ENCODE data around the gene AGAP1. TPM values are rescaled to one million over a fixed set of nuclear protein-coding genes. Genes with fewer than 3 reads are reported as not detected.
A peak's percentile ranks its signal among the peaks of the same experiment; 100 is the strongest.

The AGAP1 gene
- total RNA-seq, 1 donor from 2014 or later: 27.5 TPM

DNA sequence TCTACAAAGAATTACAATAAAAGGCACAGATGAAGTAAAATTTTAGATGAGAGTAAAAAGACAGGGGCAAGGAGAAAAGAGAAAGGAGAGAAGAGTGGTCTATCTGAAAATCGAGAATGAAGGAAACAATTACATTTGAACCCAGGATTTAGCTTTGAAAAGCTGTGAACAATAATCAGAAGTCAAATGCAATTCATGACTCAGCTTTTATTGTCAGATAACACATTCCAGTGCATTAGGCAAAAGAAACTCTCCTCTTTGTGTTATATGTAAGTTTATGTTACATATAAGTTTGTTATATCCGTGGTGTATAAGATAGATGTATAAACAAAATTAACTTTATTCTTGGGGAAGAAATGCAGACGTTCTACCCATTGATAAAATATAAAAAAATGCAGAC, 389.8 kb downstream of the AGAP1 start:
- DNase-seq: no peak

DNA sequence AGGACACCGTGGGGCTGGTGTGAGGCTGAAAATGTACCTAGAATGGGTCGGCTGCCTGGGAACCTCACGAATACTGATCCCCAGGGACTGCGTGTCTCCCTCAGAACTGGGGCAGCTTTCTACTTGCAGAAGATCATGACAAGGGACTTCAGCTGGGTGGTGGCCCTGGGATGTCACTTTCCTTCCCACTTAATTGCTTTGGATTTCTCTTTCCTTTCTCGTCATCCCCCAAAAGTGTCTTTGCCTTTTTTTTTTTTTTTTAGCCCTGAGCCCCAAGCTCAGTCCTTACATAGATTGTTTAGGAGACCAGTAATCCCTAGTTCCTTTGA, 395.4 kb downstream of the AGAP1 start:
- no peak for DNase-seq

DNA sequence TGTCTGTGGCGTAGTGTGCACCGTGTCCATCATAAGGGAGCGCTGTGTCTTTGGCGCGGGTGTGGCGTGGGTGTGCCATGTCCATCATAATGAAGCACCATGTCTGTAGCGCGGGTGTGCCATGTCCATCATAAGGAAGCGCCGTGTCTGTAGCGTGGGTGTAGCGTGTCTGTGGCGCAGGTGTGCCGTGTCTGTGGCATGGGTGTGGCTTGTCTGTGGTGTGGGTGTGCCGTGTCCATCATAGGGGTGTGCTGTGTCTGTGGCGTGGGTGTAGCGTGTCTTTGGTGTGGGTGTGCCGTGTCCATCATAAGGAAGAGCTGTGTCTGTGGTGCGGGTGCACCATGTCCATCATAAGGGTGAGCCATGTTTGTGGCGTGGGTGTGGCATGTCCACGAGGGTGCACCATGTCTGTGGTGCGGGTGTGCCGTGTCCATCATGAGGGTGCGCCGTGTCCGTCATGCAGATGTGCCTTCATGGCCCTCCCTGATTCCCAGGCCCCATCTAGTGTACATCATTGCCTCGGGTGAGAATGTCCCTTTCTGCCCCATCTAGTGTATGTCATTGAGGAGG, 399.4 kb downstream of the AGAP1 start:
- DNase-seq: no peak

DNA sequence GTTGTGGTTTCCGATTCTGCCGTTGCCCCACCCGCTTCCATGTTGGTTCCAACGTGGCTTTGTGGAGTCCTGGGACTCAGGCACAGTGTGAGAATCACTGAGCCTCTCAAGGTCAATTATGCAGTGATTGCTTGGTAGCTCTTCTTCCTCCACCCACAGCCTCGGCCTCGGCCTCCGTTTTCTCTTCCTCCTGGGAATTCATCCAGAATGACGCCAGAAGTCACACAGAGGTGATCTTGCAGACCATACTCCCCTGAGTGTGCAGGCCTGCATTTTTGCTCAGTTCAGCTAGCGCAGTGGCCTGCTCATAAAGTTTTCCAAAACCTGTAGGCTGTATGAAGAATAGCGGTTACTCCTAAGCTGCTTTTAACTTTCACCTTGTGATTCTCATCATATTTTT, 401.0 kb downstream of the AGAP1 start:
- DNase-seq: no peak

DNA sequence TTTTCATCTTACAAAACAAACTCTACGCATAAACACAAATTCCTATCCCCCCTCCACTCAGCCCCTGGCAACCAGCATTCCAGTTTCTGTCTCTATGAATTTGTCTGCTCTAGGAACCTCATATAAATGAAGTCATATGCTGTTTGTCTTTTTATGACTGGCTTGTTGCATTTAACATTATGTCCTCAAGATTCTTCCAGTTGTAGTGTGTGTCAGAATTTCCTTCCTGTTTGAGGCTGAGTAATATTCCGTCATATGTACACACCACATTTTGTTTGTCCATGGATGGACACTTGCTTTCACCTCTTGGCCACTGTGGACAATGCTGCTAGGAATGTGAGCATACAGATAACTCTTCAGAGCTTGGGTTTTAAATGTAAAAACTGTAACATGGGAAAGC, 402.2 kb downstream of the AGAP1 start:
- DNase-seq: no peak

DNA sequence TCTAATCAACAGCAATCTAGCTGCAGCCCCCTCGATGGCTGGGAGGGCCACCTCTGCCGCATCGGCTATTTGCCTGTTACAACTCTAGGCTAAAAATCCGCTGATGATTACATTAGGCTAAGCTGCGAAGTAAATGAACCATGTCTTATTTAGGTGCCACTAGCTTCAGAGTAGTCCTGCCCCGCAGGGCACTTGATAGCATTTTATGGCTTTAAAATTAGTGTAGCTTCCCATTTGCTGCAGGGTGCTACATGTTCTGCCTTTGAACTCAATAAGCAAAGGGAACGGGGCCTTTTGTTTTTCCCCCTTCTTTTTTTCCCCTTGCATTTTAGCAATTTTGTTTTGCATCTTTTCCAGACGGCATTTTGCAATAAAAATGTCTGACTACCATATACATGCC, 404.1 kb downstream of the AGAP1 start:
- DNase-seq: no peak

DNA sequence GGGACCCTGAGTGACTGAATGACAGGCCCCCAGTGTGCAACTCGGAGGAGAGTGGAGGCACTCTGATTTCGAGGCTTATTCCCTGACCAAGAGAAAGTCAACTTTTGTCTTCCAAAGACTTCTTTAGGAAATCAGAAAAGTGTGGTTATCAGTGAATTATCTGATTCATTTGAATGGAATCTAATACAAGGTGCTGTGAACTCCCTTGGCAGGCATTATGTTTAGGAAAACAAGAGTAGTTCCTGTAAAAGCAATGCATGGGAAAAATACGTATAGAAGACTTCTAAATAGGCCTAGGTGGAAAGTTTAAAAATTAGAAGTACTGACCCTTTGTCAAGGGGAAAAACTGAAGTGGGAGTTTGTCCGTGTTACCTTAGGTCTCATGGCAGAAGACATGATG, 404.9 kb downstream of the AGAP1 start:
- no peak for DNase-seq

DNA sequence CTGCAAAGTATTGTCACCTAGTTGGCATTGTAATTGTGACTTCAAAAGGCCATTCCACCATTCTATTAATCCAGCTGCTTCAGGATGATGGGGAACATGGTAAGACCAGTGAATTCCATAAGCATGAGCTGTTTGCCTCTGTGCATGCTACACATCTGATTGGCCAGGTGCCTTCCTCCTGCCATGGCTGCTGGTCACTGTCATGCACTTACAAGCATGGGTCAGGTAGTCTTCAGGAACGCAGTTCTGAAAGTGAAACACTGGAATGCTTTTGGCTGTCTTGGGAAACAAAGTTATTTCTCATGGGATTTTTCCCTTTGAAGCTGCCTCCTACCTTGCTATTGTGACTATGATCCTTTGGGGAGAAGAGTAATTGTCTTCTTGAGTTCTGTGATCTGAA, 406.8 kb downstream of the AGAP1 start:
- no peak for DNase-seq

DNA sequence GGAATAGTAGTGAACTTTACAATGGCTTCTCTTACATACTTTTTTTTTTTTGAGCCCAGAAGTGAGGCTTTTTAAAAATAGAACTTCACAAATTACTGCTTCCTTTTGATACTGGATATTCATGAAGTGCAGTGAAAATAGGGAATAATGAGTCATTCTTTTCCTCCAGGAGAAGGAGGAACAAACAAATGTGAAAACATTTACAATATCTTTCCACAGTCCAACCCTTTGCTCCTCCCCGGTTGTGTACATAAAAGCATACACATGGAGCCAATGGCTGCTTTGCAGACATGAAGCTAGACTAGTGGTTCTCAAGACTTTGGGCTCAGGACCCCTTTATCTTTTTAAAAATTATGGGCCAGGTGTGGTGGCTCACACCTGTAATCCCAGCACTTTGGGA, 407.4 kb downstream of the AGAP1 start:
- DNase-seq: no peak

DNA sequence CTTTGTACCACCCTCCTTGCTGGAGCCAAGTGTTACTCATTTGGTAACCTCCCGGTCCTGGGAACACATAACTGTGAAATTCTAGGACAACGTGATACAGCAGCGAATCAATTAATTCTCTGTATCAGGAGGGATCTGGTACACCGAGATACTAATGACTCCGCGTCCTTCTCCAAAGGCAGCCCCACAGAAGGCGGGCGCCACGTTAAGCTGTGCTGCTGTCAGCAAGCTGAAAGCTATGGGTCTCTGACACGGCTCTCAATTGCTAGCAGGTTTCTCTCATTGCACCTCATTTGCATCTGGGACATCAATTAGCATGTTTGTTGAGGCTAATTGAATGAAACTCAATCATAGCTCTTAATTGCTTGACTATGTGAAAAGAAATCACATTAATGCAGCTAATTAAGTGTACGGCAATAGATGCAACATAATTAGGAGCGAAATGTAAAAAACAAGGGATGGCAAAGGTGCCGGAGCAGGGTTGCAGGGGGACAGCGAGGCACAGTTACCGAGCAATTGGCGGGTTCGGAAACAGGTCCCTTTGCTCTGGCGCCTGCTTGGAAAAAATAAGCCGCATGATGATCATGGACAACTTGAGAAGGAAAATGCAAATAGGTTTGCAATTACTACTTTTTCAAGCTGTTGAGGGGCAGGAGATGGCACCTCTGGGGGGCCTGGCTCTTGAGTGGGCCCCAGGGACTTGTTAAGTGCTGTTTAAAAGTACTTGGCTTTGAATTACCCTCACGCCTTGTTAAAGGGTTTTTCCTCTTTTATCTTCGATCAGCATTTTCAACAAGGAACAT, 410.1 kb downstream of the AGAP1 start:
- no peak for DNase-seq

DNA sequence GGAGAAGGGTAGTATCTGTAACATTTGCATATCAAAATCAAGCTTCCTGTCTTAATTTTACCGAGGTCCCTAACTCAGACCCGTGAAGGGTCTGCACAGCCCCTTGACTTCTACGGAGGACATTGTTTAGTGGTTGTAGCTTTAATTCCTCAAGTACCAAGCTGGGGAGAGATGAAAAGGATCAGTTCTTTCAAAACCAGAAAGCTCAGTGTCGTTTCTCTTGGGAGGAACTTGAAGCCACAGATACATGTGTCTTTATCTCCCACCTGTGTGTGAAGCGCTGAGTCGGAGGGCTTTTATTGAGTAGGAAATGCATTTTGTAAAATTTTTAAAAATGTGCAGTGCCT, 410.7 kb downstream of the AGAP1 start:
- DNase-seq: no peak

DNA sequence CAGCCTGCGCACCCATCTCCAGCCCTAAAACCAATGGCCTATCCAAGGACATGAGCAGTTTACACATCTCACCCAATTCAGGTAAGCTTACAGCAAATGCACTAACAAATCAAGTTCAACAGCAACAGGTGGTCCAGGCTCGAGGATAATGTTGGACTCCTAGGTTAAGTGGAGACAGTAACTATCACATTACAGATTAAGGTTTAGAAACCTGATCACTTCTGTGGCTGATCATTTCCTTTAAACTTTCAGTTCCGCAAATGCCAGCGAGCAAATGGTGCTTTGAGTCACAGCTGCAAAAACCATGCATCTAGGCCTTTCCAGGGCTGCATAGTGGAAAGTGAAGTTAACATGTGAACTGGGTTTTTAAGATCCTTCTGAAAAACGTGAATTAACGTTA, 415.0 kb downstream of the AGAP1 start:
- DNase-seq: no peak

DNA sequence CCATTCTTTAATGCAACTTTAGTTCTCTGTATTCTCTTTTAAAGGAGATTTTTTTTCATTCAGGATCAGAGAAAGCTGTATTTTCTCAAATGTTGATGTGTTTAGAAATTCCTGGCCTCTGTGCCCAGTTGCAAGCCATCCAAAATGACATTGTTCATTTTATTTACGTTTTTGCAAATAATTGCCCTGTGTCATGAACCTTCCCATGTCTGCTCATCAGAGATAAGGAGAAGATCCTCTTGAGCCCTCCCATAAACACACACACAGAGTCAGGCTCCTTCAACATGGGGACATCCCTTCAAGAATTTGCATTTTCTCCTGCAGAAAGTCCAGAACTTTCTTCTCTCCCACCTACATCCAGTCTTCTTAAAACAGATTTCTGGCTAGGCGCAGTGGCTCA, 415.5 kb downstream of the AGAP1 start:
- DNase-seq: no peak

DNA sequence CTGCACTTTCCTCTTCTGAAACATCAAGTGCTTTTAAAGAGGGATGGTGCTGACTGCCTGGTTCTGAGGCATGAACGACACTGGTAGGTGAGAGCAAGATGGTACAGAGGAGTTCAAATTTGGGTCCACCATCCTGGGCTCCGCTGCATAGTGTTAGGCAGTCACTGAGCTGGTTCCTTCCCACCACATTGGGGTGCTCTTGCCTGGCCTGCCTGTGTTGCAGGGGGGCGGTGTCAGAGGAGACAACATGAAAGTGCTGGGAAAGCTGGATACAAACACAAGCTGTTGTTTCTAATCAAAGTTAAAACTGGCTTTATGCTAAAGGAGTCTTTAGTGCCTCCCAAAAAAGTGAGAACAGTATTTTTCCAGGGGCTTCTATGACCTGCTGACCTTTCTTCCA, 416.2 kb downstream of the AGAP1 start:
- DNase-seq: no peak

DNA sequence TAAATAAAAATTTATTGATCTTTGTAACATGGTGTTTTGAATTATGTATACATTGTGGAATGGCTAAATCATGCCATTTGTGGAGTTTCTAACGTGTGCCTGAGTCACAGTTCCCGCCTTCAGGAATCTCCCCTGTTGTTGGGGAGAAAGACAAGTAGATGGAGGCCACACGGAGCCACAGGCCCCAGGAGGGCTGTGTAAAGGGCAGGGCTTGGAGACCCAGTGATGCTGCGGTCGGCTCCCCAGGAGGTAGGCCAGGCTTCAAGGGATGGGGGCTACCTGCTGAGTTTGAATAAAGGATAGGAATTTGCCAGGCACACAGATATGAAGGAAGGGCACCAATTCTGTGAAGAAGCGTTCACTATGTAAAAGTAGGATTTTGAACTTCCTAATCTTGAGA, 417.3 kb downstream of the AGAP1 start:
- DNase-seq: no peak

DNA sequence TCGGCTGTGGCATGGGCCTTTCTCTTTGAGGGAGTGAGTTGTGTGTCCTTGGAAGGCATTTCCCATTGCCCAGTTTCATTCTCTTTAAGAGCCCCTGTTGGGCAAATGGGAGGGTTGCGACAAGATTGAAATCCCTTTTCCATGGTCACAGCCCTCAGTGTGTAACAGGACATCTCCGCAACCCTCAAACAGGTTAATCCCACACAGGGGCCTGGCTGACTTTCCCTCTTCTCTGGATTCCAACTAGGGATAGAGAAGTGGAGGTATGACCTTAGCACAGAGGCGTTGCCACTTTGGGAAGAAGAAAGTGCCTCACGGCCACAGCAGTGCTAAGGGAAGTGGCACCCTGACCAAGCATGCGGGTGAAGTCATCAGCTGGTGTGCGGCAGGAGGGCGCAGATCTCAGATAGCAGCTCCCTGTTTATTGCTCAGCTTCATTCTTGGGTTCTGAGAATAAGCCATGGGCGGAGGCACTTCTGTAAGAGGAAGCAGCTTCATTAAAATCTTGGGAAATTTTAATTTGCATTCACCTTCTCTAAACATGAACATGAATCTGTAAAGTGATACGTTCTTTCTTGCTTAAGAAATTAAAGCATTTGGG, 417.9 kb downstream of the AGAP1 start:
- DNase-seq: no peak

DNA sequence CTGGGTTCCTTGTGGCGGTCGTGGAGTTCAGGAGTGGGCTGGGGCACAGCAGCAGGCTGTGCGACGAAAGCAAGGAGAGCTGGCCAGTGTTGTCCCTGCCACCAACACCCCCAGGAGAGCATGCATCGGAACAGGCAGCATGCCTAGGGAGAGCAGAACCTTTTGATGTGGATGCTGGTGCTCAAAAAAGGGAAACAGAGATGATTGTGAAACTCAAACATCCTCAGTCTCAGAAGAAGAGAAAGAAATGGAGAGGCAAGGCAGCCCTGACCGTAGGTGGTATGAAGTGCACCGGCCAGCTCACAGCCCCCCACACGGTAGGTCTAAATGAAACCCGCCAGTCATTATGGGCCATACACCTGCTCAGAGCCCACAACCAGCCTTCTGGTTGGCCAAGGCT, 420.9 kb downstream of the AGAP1 start:
- no peak for DNase-seq

DNA sequence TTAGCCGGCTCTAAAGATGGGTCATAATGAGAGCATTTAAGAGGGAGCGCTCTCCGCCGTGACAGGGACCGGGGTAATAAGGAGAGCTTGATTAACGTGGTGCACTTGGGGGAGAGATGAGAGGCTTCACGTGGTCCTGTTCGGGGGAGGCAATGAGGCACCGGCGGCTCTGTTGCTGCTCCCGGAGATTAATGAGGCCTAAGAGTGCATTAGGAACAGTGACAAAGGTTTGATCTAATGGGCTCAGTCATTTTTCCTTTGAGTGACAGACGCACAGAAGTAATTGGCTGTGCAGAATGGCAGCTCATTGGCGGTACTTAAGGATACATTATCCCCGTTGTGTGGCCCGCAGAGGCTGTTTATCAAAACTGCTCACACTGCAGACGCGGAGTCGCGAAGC, 423.7 kb downstream of the AGAP1 start:
- no peak for DNase-seq

DNA sequence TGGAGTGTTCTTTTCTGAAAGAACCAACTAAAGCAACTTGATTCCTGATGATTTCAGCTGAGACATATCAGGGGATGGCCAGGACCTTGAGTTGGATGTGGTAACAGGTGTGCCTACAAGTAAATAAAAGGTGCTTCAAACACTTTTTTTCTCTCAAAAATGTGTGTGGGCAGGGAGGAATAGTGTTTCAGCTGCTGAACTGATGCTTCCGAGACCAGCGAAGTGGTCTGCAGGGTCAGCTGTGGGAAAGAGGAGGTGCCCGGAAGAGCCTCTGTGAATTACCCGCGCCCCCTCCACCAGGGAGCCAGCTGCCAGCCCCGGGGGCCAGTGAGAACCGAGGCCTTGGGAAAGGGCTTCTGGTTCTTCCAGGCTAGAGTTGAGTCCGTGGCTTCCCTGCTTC, 425.0 kb downstream of the AGAP1 start:
- no peak for DNase-seq

DNA sequence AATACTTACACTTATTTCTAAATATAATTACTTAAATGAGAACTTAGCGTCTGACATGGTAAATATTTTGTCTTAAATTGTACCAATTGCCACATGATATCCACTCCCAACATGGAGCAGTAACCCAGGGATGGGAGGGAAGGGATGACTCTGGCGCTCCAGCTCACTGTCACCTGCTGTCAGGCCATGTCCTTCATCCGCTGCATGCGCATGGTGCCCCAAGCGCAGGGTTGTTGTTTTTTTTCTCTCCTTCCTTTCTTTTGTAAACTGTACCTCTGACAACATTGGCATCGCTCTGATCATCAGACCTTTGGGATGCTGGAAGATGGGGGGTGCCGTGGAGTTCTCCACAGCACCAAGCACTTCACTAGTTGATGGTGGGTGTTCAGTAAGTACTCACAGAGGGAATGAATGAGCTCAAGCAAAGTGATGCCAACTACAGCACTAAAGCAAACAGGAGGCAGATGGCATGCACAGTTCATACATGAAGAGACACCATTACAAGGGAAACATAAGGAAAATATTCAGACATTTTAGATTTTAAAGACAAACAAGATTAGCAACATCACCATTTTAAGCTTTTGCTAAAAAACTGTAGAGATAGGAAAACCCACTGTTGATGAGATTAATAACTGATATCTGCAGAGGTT, 426.5 kb downstream of the AGAP1 start:
- no peak for DNase-seq

DNA sequence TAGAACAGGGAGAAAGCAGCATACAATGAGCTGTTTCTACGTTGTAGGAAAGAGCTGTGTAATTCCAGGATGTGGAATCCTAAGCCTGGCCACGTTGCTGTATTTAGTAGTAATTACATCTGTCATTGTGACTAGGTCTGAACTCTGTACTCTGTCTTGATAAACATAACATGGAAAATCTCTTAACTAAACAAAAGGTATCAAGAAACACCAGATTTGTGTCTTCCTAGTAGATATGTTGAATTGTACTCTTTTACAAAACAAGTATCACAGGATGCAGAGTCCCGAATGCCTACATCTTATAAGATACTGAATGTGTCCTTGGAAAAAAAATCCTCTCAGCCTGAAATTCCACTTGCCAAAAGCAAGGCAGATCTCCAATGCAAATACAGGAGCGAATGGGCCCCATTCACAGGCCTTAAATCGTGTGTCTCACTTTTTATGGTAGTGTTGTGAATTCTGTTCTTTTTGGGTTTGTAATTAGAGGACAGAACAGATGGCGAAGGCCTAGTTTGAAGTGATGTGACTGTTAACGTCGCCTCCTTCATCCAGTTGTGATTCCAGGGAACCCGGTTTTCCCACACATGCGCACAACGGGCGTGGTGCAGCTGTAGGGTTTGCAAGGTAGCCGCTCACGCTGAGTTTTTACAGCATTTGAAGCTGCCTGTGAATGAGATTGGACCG, 427.8 kb downstream of the AGAP1 start:
- peak; percentile 34 for DNase-seq

DNA sequence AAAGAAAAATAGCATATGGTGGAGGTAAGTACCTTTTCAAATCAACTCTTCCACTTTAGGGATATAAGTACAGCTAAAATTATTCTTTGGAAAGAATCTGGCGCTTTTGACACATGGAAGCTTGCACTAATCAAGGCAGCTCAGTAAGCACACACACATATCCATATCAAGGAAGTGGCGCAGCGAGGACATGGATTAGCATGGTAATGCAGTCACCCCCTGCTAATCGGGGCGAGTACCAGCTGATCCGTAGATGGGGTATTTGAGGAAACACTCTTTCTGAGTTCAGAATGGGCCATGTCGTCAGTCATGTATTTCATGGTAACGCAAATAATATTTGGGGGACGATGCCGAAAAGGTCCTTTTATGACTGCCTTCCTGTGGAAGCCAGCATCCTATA, 429.0 kb downstream of the AGAP1 start:
- no peak for DNase-seq
